IPS-15b (cell line): Measurements from ENCODE around the gene DYNLL2.
"Not testable (repeated sequence)": the region's sequence is repeated elsewhere in the genome, so short reads cannot be mapped to it uniquely, and the experiment has no call there.

Experiments
- H3K27me3 ChIP-seq: one replicate; pipeline ENCODE4 v1.6.1; 2013; ENCODE audit warnings: low read length; ENCODE audit not compliant: control insufficient read depth, insufficient read depth
- H3K36me3 ChIP-seq: one replicate; pipeline ENCODE4 v1.6.1; 2013; ENCODE audit warnings: low read length; ENCODE audit not compliant: control insufficient read depth, insufficient read depth
- H3K4me1 ChIP-seq: one replicate; pipeline ENCODE4 v1.6.1; 2013; ENCODE audit warnings: mild to moderate bottlenecking, low read length; ENCODE audit not compliant: control insufficient read depth, insufficient read depth
- H3K4me3 ChIP-seq: one replicate; pipeline ENCODE4 v1.5.1; 2013; ENCODE audit warnings: low read depth, low read length
- H3K9ac ChIP-seq: one replicate; pipeline ENCODE4 v1.6.1; 2013; ENCODE audit warnings: low read depth, mild to moderate bottlenecking, low read length
- H3K9me3 ChIP-seq: one replicate; pipeline ENCODE4 v1.6.1; 2013; ENCODE audit warnings: mild to moderate bottlenecking, low read length; ENCODE audit not compliant: control insufficient read depth, insufficient read depth

The DYNLL2 gene

DNA sequence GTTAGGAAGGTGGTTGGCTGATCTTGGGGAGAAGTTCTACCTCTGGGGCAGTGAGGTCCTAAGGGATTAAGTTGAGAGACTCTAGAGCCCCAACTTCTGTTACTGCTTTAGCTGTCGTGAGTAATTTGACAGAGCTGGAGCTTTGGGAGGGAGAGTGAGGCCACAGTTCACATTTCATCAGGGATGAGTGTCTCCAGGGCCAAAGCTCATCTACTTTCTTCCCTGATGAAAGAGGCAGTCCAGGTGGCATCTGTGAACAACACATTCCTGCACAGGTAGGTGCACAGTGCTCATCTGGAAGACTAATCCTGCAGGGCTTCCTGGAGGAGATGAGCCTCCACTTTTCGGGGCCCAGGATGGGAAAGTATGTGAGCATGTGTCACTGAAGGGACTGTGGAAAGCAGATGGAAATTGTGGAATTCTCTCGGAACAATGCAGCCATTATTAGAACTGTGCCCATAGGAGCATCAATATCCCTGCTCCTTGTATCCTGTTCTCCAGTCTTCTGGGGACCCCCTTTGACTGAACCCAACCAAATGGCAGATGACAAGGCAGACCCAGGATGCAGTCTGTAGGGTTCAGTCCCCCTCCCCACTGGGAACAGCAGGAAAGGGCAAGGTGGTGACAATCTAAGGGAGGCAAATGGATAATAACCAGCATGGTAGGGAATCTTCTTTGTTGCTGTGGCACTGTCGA, 9.0 kb downstream of the DYNLL2 start:
- Histone ChIP-seq H3K4me3 (no peak overlapping the region), H3K36me3 (peaks cover 12% of the 10 kb centered on the region)

DNA sequence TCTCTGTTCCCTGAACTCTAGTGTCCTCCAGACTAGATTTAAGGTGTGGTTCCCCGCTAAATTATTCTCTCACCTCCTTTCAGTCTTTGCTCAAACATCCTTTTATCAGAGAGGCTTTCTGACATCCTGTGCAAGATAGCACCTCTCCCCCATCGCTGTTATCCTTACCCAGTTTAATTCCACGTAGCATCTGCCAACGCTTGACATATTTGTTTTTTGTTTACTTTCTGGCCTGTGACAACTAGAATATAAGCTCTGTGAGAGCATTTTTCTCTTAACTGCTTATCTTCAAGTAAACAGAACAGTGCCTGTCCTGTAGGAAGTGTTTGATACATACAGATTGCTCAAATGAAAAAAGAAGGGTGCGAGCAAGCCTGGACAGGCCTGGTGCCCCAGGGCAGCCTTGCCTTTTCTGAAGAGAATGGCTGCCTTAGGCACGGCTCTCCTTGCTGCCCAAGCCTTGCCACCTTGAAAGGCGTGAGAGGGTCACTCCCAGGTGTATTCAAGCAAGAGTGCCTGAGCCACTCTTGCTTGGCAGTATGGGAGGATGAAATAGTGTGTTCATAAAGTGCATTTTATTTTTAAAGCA, 9.7 kb downstream of the DYNLL2 start:
- Histone ChIP-seq H3K27me3 (no peaks in the 10 kb centered on the region), H3K9me3 (no peaks in the 10 kb centered on the region), H3K36me3 (peaks cover 12% of the 10 kb centered on the region), H3K4me1 (no peaks in the 10 kb centered on the region), H3K4me3 (no peak overlapping the region), H3K9ac (no peak overlapping the region)

More for the DNA sequence above, 9.0 kb downstream of the DYNLL2 start:
- Histone ChIP-seq H3K9me3 (no peaks in the 10 kb centered on the region), H3K9ac (no peak overlapping the region), H3K4me1 (no peaks in the 10 kb centered on the region), H3K27me3 (no peaks in the 10 kb centered on the region)

DNA sequence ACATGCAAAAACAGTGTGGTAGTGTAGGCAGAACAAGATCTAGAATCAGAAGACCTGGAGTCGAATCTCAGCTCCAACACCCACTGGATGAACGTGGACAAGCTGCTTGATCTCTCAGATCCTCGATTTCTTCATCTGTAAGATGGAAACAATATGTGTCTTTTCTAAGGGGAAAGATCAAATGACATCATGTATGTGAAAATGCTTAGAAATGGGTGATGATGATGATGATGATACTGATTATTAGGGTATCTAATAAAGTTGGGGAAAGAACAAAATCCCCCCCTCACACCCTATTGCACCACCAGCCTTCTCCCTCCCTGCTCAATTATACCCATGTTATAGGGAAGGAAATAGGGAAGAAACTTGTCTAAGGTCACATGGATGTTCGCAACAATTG, 10.9 kb downstream of the DYNLL2 start:
- H3K27me3 ChIP-seq, result no peaks in the 10 kb centered on the region
- H3K4me3 ChIP-seq, result no peak overlapping the region
- no peaks in the 10 kb centered on the region for H3K4me1 ChIP-seq
- H3K9ac ChIP-seq, result no peak overlapping the region
- no peaks in the 10 kb centered on the region for H3K9me3 ChIP-seq
- peaks cover 6% of the 10 kb centered on the region for H3K36me3 ChIP-seq

DNA sequence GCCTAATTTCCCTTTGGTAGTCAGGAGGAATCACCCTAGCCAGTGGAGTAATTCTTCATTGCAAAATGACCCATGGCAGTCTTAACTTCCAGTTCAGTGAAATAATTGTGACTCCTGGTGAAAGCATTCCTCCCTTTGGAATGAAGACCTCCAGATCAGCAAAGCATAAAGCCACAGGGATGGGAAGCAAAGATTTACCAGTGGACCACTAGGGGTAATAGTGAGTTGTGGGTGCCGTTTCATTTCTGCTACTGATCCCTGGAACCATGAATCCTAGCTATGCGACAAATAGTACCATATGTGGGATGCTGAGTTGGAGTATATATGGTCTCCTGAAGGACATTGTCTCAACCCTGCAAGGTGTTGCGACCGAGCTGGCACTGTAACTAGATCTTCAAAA, 13.7 kb downstream of the DYNLL2 start:
- Histone ChIP-seq H3K27me3 (no peaks in the 10 kb centered on the region), H3K36me3 (no peaks in the 10 kb centered on the region), H3K9ac (no peak overlapping the region), H3K4me3 (no peak overlapping the region), H3K9me3 (no peaks in the 10 kb centered on the region), H3K4me1 (no peaks in the 10 kb centered on the region)

DNA sequence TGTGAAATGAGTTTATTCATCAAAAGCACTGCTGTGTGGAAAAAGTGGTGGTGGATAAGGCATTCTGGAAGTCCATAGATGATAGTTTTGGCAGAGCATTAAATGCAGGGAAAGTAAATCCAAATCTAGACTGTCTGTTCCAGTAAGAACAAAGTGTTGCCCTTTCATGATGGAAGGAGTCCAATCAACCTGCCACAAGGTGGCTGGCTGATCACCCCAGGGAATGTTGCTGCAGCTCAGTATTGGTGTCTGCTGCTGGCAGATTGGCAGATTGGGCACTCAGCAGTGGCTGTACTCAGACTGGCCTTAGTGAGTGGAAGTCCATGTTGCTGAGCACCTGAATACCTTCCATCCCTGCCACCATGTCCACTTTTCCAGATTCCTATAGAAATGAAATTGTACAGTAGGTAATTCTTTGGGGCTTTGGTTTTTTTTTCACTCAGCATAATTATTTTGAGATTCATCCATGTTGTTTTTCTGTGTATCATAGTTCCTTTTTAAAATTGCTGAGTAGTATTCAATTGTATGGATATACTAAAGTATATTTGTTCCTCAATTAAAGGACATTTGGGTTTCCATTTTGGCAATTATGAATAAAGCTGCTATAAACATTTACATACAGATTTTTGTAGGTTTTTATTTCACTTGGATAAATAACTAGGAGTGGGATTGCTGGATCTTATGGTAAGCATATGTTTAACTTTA, 14.3 kb downstream of the DYNLL2 start:
- Histone ChIP-seq H3K9ac (no peak overlapping the region), H3K4me1 (no peaks in the 10 kb centered on the region), H3K4me3 (no peak overlapping the region), H3K27me3 (no peaks in the 10 kb centered on the region), H3K36me3 (no peaks in the 10 kb centered on the region), H3K9me3 (no peaks in the 10 kb centered on the region)

DNA sequence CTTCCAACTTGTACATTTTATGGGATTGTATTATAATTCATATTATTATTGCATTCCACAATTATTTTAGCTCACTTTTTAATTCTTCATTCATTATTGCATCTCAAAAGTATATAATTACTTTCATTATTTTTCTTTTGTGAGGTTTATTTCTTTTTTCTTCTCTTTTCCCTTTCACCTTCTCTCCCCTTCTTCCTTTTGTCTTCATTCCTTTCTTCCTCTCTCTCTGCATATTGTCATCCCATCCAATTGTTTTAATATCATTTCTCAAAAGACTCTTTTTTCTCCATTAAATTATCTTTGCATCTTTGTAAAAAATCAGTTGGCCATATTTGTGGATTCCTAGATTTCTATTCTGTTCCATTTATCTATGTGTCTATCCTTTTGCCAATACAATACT, 17.3 kb downstream of the DYNLL2 start:
- no peak overlapping the region for H3K4me3 ChIP-seq
- H3K4me1 ChIP-seq, result no peaks in the 10 kb centered on the region
- H3K9me3 ChIP-seq, result no peaks in the 10 kb centered on the region
- H3K9ac ChIP-seq, result no peak overlapping the region
- H3K36me3 ChIP-seq, result no peaks in the 10 kb centered on the region
- no peaks in the 10 kb centered on the region for H3K27me3 ChIP-seq

DNA sequence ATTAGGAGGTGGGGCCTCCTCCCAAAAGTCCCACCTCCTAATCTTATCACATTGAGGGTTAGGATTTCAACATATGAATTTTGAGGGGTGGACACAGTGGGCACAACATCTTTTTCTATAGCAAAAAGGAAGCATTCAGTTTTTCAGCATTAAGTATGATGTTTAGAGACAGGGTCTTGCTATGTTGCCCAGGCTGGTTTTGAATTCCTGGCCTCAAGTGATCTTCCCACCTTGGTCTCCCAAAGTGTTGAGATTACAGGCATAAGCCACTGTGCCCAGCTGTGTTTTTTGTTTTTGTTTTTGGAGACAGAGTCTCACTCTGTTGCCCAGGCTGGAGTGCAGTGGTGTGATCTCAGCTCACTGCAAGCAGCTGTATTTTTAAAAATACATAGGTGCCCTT, 18.7 kb downstream of the DYNLL2 start:
- not testable (repeated sequence) for H3K4me1 ChIP-seq, H3K4me3 ChIP-seq, H3K36me3 ChIP-seq, H3K27me3 ChIP-seq, H3K9me3 ChIP-seq, H3K9ac ChIP-seq

DNA sequence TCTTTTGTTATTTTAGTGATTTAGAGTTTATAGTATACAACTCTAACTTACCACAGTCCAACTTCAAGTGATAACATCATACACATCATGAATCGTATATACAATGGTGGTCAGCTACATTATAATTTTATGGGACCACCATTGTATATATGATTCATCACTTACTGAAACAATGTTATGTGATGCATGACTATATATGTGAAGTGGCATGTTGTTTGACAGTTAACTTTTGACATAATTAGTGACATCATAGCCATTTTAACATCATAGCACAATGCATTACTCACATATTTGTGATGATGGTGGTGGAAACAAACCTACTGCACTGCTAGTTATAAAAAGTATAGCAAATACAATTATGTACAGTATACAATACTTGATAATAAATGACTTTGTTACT, 21.9 kb downstream of the DYNLL2 start:
- Histone ChIP-seq H3K27me3 (no peaks in the 10 kb centered on the region), H3K36me3 (no peaks in the 10 kb centered on the region), H3K4me3 (no peak overlapping the region), H3K9me3 (no peaks in the 10 kb centered on the region), H3K4me1 (no peaks in the 10 kb centered on the region), H3K9ac (no peak overlapping the region)

DNA sequence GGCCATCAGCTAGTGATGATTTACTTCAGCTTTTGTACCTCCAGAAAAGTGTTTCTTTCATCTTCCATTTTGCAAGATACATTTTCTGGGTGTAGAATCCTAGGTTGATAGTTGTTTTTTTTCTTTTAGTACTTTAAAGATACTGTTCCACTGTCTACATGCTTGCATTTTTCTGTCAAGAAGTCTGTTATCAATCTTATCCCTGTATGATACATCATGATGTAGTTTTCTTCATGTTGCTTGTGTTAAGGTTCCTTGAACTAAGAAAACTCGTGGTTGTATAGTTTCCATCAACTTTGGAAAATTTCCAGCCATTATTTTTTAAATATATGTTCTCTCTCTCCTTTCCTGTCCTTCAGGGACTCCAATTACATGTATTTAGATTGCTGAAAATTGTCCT, 24.1 kb downstream of the DYNLL2 start:
- H3K9ac ChIP-seq, result no peak overlapping the region
- no peaks in the 10 kb centered on the region for H3K36me3 ChIP-seq
- H3K4me1 ChIP-seq, result no peaks in the 10 kb centered on the region
- H3K27me3 ChIP-seq, result no peaks in the 10 kb centered on the region
- H3K4me3 ChIP-seq, result no peak overlapping the region
- H3K9me3 ChIP-seq, result no peaks in the 10 kb centered on the region

DNA sequence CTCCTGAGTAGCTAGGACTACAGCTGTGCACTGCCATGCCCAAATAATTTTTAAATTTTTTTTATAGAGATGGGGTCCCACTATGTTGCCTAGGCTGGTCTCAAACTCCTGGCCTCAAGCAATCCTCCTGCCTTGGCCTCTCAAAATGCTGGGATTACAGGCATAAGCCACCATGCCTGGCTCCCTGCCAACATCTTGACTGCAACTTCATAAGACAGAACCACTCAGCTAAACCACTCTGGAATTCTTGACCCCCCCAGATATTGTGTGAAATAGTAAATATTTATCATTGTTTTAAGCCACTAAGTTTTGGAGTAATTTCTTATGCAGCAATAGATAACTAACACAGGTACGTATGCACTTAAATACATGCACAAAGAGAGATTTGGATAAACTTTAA, 26.0 kb downstream of the DYNLL2 start:
- H3K9ac ChIP-seq, result no peak overlapping the region
- no peaks in the 10 kb centered on the region for H3K9me3 ChIP-seq
- no peaks in the 10 kb centered on the region for H3K36me3 ChIP-seq
- H3K4me3 ChIP-seq, result no peak overlapping the region
- no peaks in the 10 kb centered on the region for H3K27me3 ChIP-seq
- no peaks in the 10 kb centered on the region for H3K4me1 ChIP-seq

DNA sequence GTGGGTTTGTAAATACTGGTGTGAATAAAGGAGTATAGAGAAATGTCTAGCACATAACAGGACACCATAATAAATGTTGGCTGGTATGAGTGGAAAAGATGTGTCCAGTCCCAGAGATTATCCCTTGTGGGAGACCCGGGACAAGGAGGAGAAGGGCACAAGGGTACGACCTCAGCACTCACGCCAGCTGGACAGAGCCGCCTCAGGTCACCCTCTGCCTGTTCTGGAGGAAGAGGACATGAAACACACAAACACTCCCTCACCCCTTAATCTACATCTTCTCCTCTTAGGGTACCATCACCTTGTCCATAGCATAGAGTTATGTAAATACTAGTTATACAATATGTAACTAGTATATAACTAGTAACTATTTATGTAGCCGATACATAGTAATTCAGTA, 26.8 kb downstream of the DYNLL2 start:
- Histone ChIP-seq H3K36me3 (no peaks in the 10 kb centered on the region), H3K27me3 (no peaks in the 10 kb centered on the region), H3K4me1 (no peaks in the 10 kb centered on the region), H3K9me3 (no peaks in the 10 kb centered on the region), H3K9ac (no peak overlapping the region), H3K4me3 (no peak overlapping the region)

DNA sequence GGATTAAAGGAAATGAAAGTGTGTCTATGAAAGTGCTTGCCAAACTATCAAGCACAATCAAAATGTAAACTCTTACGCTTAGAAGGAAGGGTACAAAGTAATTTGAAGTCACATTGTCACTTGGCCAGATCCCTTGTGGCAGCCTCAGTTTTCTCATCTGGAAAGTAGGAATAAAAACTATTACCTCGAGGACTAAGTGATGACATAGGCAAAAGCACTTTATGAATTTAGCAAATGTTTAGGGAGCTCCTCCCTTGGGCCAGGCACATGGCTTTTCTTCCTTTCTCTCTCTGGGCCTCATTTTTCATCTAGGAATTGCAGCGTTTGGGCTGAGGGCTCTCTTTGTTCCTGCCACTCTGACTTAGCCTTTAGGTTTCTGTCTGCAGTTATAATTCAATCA, 28.5 kb downstream of the DYNLL2 start:
- H3K4me1 ChIP-seq, result no peaks in the 10 kb centered on the region
- no peak overlapping the region for H3K4me3 ChIP-seq
- H3K36me3 ChIP-seq, result no peaks in the 10 kb centered on the region
- H3K9me3 ChIP-seq, result no peaks in the 10 kb centered on the region
- H3K9ac ChIP-seq, result no peak overlapping the region
- no peaks in the 10 kb centered on the region for H3K27me3 ChIP-seq
